ENCODE measurements around the gene NCBP3.

The NCBP3 gene

DNA sequence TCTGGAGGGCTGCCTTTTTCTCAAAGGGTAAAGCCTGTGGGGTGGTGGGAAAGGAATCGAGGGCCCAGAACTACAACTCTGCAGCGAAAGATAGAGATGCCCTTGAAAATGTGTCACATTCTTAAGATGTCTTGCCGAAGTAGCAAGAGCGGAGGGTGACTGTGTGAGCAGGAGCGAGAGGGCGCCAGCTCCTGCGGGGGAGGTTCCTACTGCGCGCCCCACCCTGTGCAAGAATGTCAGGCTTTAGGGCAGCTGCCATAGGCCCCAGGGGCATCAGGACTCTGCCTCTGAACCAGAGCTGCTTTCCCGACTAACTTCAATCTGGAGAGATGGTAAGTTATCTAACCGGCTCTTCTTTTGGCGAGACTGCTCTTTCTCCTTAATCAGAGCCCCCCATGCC, 33.3 kb downstream of the NCBP3 start:
- H3K9me3 Mint-ChIP-seq, result no peaks in the 10 kb centered on the region
- H3K27ac Mint-ChIP-seq, result peak overlapping the region in 1 of 2 donors; percentile 73
- no peaks in the 10 kb centered on the region for H3K27me3 Mint-ChIP-seq
- H3K4me1 Mint-ChIP-seq, result peaks cover 29% of the 10 kb centered on the region
- H3K4me3 Mint-ChIP-seq, result no peak overlapping the region
- no peak for ATAC-seq
- DNase-seq, result no peak

DNA sequence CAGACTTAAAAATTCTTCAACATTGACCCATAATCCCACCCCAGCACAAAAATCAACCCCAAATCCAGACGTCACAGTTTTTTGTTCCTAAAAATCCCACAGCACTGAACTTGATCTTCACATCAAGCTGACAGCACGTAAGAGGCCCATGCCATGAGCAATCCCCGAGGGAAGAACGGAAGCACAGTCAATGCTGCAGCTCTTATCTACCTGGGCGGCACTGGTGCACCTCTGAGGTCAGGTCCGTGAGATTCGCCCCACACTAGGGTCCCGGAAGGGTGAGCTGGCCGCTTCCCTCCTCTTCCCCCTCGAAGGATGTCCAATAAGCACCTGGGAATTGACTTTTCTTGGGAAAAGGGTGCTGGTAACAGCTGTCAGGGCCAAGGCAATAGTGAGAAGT, 33.8 kb downstream of the NCBP3 start:
- no peaks in the 10 kb centered on the region for H3K9me3 Mint-ChIP-seq
- DNase-seq, result no peak
- H3K4me1 Mint-ChIP-seq, result peaks cover 29% of the 10 kb centered on the region
- H3K4me3 Mint-ChIP-seq, result no peak overlapping the region
- no peak overlapping the region for H3K27ac Mint-ChIP-seq
- H3K27me3 Mint-ChIP-seq, result no peaks in the 10 kb centered on the region
- ATAC-seq, result no peak

DNA sequence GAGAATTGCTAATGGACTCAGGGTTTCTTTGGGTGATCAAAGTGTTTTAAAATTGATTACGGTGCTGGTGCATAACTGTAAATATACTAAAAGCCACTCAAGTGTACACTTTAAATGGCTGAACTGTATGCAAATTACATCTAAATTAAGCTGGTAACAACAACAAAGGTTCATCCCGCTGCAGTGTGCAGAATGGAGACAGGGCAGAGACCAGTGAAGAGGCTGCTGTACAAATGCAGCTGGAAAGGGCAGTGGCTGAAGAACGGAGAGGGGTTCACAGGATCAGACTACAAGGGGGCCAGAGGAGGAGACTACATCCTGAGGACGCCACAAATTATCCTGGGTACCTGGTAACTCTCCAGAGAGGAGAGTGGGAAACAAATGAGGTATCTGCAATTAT, 36.0 kb downstream of the NCBP3 start:
- Mint-ChIP-seq H3K27ac (no peak overlapping the region), H3K9me3 (no peaks in the 10 kb centered on the region), H3K27me3 (no peaks in the 10 kb centered on the region), H3K4me3 (no peak overlapping the region), H3K4me1 (peaks cover 39% of the 10 kb centered on the region)
- DNase-seq, result no peak
- no peak for ATAC-seq

DNA sequence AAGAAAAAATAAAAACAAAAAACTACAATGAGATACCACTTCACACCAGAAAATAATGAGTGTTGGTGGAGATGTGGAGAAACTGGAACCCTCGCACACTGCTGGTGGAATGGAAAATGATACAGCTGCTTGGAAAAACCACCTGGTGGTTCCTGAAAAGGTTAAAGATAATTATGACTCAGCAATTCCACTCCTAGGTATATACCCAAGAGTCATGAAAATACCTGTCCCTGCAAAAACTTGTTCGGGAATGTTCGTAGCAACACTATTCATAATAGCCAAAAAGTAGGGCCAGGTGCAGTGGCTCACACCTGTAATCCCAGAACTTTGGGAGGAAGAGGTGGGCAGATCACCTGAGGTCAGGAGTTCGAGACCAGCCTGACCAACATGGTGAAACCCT, 36.9 kb downstream of the NCBP3 start:
- no peak overlapping the region for H3K27ac Mint-ChIP-seq
- no peak for ATAC-seq
- no peak overlapping the region for H3K4me3 Mint-ChIP-seq
- H3K27me3 Mint-ChIP-seq, result no peaks in the 10 kb centered on the region
- H3K9me3 Mint-ChIP-seq, result no peaks in the 10 kb centered on the region
- peaks cover 48% of the 10 kb centered on the region for H3K4me1 Mint-ChIP-seq
- no peak for DNase-seq

DNA sequence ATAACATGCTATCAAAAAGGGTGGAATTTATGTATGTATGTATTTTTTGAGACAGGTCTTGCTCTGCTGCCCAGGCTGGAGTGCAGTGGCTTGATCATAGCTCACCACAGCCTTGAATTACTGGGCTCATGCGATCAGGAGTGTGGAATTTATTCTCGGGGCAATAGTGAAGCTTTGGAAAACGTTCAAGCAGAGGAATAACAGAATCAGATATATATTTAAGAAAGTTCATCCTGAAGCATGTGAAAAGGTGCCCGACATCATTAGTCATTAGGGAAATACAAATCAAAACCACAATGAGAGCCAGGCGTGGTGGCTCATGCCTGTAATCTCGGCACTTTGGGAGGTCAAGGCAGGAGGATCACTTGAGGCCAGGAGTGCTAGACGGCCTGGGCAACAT, 37.3 kb downstream of the NCBP3 start:
- Mint-ChIP-seq H3K4me1 (peaks cover 52% of the 10 kb centered on the region), H3K9me3 (no peaks in the 10 kb centered on the region), H3K27me3 (no peaks in the 10 kb centered on the region), H3K4me3 (peak overlapping the region; percentile 27 to 35), H3K27ac (no peak overlapping the region)
- ATAC-seq (no peak), DNase-seq (no peak)

DNA sequence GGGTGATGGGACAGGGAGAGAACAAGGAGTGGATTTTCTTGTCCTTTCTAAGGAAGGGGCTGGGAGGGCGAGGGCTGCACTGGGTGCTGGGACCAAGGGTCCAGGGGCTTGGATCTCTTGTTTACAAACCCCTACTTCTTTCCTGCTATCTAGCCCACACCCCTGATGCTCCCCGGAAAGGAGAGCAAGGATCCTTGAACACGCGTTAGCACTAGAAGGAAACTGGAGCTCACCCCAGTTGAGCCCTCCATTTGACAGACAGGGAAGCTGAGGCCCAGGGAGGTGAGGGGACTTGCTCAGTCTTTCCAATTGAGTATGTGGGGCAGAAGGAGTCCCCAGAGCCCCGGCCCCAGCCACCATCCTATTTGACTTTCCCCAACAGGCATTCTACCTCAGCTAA, 40.5 kb downstream of the NCBP3 start:
- H3K4me3 Mint-ChIP-seq, result no peak overlapping the region
- no peaks in the 10 kb centered on the region for H3K27me3 Mint-ChIP-seq
- DNase-seq, result no peak
- H3K9me3 Mint-ChIP-seq, result no peaks in the 10 kb centered on the region
- no peak overlapping the region for H3K27ac Mint-ChIP-seq
- peaks cover 67% of the 10 kb centered on the region for H3K4me1 Mint-ChIP-seq
- no peak for ATAC-seq

DNA sequence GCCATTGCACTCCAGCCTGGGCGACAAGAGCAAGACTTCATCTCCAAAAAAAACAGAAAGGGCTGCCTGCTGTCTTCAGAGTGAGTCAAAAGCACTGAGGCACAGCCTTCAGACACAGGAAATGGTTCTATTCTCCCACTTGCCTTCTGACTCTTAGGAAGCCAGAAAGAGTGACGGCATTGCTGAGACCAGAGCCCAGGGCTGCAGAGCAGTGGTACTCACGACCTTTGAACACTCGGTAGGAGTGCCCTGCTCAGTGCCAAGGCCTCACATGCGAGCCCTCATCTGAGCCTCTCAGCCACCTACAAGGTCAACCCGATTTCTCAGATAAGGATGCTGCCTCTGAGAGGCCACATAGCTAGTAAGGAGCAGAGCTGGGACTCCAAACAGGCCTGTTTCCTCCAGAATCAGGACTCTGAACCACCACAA, 41.5 kb downstream of the NCBP3 start:
- peaks cover 65% of the 10 kb centered on the region for H3K4me1 Mint-ChIP-seq
- ATAC-seq (peak; percentile 93), DNase-seq (peak in 1 of 2 donors; percentile 53)
- H3K4me3 Mint-ChIP-seq, result no peak overlapping the region
- no peaks in the 10 kb centered on the region for H3K27me3 Mint-ChIP-seq
- H3K27ac Mint-ChIP-seq, result no peak overlapping the region
- H3K9me3 Mint-ChIP-seq, result no peaks in the 10 kb centered on the region

DNA sequence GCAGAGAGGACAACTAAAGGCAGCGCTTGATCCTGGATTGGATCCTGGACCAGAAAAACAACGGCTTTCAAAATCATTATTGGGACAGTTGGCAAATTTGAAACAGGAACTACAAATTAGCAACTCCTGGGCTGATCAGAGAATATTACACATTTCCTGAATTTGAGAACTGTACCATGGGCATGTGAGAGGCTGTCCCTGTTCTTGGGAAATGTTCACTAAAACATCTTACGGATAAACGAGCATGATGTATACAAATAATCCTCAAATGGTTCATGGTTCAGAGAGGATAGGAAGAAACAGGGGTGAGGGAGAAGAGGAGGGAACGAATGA, 42.8 kb downstream of the NCBP3 start:
- H3K4me3 Mint-ChIP-seq, result no peak overlapping the region
- H3K4me1 Mint-ChIP-seq, result peaks cover 68% of the 10 kb centered on the region
- H3K27me3 Mint-ChIP-seq, result peaks cover 5% of the 10 kb centered on the region
- H3K27ac Mint-ChIP-seq, result peak overlapping the region in 1 of 2 donors; percentile 39
- no peaks in the 10 kb centered on the region for H3K9me3 Mint-ChIP-seq
- ATAC-seq (no peak), DNase-seq (no peak)

DNA sequence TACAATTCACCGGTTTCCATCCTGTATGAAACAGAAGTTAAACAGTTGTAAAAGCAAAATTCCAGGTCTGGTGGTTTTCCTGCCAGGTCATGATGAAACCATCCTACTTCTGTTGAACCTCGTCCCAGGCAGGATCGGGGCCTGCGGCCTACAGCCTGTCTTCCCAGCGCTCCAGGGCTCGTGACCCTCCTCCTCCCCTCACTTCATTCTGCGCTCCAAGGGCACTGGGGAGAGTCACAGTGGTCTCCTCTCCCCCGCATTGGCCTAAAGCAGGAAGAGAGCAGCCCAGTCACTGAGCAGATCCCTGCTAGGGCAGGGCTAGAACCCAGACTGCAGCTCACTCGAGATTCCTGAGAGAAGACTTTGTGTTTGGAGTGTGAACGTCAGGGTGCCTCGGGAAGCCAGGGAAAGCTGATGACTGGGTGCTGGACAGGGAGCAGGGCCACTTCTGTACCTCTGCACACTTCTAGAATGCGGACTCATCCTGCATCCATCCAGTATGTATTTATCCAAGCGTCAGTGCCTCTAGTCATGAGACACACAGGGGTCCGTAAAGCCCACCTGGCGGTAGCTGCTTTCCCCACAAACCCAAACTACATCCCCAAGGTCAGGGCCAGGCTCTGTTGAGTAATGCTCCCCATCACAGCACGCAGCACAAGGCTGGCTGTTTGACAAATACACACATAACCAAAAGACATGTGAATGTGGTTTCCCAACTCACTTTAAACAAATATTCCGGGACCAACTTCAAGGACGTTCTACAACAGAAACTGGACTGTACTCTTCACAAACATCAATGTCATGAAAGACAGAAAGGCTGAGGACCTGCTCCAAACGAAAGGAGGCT, 43.4 kb downstream of the NCBP3 start:
- H3K27me3 Mint-ChIP-seq, result peaks cover 10% of the 10 kb centered on the region
- ATAC-seq (no peak), DNase-seq (no peak)
- no peak overlapping the region for H3K27ac Mint-ChIP-seq
- H3K4me1 Mint-ChIP-seq, result peaks cover 69% of the 10 kb centered on the region
- no peak overlapping the region for H3K4me3 Mint-ChIP-seq
- H3K9me3 Mint-ChIP-seq, result no peaks in the 10 kb centered on the region

DNA sequence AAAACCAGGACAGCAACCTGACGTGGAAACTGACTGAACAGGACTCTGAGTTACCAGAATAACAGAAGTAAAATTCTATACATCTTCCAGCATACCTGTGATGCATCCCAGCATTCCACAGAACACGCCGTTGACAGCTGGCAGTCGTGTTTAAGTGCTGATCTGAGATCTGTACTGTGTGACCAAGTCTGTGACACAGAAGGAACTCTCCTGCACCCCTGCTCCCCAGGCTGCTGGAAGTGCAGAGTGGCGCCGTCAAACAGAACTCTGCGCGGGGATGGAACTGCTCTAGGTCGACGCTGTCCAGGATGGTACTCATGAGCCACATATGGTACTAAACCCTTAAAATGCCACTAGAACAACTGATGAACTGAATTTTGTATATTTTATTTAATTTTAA, 44.3 kb downstream of the NCBP3 start:
- H3K27ac Mint-ChIP-seq, result no peak overlapping the region
- H3K9me3 Mint-ChIP-seq, result no peaks in the 10 kb centered on the region
- H3K27me3 Mint-ChIP-seq, result peaks cover 13% of the 10 kb centered on the region
- no peak for ATAC-seq
- H3K4me3 Mint-ChIP-seq, result no peak overlapping the region
- peaks cover 78% of the 10 kb centered on the region for H3K4me1 Mint-ChIP-seq
- no peak for DNase-seq

DNA sequence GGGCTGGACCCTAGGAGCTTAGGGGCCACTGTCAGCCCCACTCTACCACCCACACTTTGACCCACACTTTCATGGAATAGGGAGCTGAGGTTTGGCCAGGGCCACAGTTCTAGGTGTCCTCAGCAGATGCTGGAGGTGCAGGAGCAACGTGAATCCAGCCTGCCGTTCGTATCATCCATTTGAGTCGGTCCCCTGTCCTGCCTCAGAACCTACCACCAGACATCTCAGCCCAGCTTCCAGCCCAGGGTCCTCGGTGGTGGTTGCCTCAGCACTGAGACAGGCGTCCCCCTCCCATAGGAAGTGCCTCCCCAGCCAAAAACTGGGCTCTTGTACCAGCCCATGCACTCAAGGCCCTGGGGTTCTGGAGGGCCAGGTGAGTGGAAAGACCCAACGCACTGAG, 44.7 kb downstream of the NCBP3 start:
- peaks cover 83% of the 10 kb centered on the region for H3K4me1 Mint-ChIP-seq
- H3K27me3 Mint-ChIP-seq, result peaks cover 13% of the 10 kb centered on the region
- no peak for DNase-seq
- no peak overlapping the region for H3K4me3 Mint-ChIP-seq
- ATAC-seq, result no peak
- no peak overlapping the region for H3K27ac Mint-ChIP-seq
- H3K9me3 Mint-ChIP-seq, result no peaks in the 10 kb centered on the region

DNA sequence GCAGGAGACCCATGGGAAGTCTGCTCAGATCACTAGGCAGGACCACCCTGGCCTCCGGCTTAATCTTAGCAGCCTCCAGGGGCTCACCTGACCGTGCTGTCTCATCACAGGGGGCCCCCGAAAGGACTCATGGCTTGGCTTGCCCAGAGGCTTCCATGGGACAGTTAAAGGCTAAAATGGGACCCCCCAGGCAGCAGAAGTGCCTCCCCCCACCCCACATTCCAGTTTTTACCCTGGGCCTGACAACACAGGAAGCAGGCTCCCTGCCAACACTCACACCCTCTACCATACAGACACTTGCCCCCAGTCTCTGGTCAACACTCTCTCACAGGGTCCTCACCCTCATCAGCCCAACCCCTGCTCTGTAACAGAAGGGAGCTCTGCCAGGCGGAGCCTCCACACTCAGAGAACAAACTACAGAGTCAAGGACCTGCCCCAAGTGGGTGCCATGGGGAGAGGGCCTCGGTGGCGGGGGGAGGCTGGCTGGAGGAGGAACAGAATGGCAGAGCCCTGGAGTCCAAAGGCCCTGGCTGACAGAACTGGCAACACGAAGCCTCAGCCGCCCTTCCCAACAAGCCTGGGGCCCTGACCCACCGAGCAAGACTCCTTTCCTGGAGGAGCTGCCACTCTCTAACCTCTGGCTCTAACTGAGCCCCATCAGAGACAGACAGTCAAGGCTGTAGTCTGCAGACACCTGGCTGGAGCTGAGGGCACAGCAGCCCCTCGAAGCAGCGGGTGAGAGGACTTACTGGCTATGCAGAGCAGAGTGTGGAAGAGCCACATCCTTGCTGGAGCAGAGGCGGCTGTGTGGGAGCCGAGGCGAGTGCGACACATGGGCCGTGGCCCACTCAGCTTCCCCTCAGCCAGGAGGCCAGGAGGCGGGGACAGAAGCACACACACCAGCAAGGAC, 45.4 kb downstream of the NCBP3 start, which contains the start of gene ITGAE:
ITGAE (minus strand) TSS at position 827 of the 910 bp plus-strand sequence; CDS start at position 783, 44 bp downstream.
- Mint-ChIP-seq H3K4me1 (peaks cover 86% of the 10 kb centered on the region), H3K9me3 (no peaks in the 10 kb centered on the region), H3K4me3 (peak within 1 kb of the TSS in 1 of 2 donors; percentile 39), H3K27ac (peak within 1 kb of the TSS in 1 of 2 donors; percentile 17), H3K27me3 (peaks cover 13% of the 10 kb centered on the region)
- DNase-seq (no peak), ATAC-seq (no peak)

DNA sequence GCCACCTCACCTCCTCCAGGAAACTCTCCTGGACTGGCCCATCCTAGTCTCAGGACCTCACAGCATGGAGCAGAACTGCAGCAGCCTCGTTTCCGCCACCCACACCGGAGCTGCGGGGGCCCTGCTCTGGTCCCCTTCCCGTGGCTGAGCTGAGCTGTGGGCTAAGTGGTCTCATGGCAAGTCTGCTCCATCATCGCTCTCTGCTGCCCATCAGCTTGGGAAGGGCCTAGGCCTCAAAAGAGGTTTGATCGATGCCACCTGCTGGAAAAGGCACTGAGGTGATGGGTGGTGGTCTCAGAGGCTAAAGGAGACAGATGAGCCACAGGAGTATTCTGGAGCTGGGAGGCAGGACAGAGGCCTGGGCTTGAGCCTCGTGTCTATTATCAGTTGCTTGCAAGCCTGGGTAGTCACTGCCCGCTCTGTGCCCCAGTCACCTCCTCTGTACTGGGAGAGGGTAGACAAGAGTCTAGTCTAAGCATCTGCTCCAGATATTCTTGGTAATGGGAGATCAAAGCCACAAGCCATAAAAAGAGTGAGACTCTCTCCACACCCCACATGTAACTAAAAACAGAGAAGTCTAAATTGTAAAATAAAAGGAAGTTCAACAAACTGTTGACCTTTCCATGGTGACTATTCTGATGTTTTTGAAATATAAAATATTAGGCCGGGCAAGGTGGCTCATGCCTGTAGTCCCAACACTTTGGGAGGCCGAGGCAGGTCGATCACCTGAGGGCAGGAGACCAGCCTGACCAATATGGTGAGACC, 46.7 kb downstream of the NCBP3 start:
- no peak overlapping the region for H3K27ac Mint-ChIP-seq
- no peaks in the 10 kb centered on the region for H3K9me3 Mint-ChIP-seq
- no peak overlapping the region for H3K4me3 Mint-ChIP-seq
- ATAC-seq, result no peak
- no peak for DNase-seq
- H3K27me3 Mint-ChIP-seq, result peaks cover 13% of the 10 kb centered on the region
- peaks cover 86% of the 10 kb centered on the region for H3K4me1 Mint-ChIP-seq

DNA sequence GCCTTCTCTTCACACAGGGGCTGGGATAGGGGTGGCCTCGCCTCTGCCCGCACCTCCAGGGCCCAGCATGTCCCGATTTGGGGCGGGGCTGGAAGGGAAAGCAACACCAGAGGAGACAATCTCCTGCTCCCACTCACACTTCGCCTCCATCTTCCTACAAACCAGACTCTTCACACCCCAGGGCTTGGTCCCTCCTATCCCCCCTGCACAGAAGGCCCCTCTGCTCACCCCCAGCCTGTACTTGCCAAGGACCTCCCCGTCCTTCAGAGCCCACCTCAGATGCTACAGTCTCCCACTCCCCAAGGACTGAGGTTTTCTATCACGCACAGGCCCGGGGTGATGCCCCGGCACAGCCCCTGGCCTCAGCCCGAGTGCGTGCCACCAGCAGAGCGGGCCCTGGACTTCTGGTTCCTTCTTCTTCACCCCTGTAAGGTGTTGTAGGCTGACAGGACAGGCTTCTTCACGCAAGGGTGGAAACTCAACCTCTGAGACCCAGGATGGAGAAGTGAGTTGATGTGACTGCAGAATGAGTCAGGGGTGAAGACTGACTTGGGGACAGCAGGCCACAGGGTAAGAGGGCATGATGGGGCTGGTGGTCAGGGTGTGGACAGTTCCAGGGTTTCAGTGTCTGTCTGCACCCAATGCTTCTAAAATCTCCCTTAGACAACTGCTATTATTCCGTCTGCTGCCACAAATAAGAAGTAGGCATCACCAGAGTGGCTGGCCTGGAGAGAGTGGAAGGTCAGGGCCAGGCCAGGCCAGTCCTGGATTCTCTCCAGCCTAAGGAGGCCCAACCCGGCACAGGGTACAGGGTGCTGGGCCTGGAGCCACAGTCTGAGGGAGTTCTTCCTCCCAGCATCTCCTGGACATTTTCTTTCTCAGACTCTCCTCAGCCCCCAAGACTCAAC, 47.5 kb downstream of the NCBP3 start:
- Mint-ChIP-seq H3K4me1 (peaks cover 80% of the 10 kb centered on the region), H3K27ac (peak overlapping the region; percentile 64 to 94), H3K9me3 (no peaks in the 10 kb centered on the region), H3K4me3 (peak overlapping the region in 1 of 2 donors; percentile 19), H3K27me3 (peaks cover 16% of the 10 kb centered on the region)
- ATAC-seq (no peak), DNase-seq (no peak)

DNA sequence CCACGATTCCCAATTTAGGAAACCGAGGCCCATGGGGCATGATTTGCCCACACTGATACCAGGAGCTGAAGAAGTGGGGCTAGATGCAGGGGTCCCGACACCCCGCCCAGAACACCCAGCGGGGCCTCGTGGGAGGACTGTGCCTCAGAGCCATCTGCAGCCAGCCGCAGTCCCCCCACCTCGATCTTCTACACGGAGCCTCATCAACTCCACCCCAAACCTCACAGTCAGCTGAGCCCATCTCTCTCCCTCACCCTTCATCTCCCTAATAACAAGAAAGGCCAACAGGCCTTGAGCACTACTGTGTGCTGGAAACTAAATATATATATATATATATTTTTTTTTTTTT, 49.2 kb downstream of the NCBP3 start:
- H3K4me3 Mint-ChIP-seq, result peak overlapping the region; percentile 74 to 75
- H3K4me1 Mint-ChIP-seq, result peaks cover 78% of the 10 kb centered on the region
- no peak for DNase-seq
- peaks cover 23% of the 10 kb centered on the region for H3K27me3 Mint-ChIP-seq
- no peaks in the 10 kb centered on the region for H3K9me3 Mint-ChIP-seq
- peak overlapping the region in 1 of 2 donors; percentile 45 for H3K27ac Mint-ChIP-seq
- ATAC-seq, result peak; percentile 66
